ENCODE data around the gene ELOVL3.

DNA sequence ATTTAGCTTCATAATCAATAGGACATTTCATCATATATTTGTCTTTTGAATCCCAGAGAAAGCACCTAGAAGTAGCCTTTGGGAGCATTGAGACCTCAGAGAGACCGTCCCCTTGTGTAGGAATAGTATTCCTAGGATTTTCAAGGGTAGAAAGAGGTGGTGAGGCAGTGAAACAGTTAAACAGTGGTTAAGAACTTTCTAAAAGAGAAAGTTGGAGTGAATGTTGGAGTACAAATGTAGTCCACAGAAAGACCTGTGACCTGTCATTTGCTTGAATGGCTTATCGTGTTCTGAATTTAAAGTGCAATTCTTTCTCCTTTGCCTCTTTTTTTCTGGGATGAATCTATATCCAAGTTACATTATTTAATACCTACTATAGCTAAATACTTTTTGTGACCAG, 49.2 kb downstream of the ELOVL3 start:
- TF ChIP-seq POLR2A (IDR thresholded peaks at IDR 0.05; ENCODE audit: low read length) (no peak), GATA1 (IDR thresholded peaks at IDR 0.05; ENCODE audit: low read depth, low read length) (no peak)

Data from erythroblast (primary cell).